Fibroblast of lung (primary cell): ENCODE results near the gene XYLB. TPM values are rescaled to one million over a fixed set of nuclear protein-coding genes. Genes with fewer than 3 reads are reported as not detected.
"Not testable (repeated sequence)": the region's sequence is repeated elsewhere in the genome, so short reads cannot be mapped to it uniquely, and the experiment has no call there.

Experiments used
- DNase-seq, 2 donors: peaks; one replicate each; pipeline versions ENCODE4 v3.0.0 to v3.0.0-alpha.2; 2010; ENCODE audit warnings: low read depth in 2 of 2
- H2AFZ ChIP-seq: 2 replicates; pipeline ENCODE4 v1.5.1; 2012; ENCODE audit warnings: low read length, control low read depth, inconsistent platforms
- H3K27ac ChIP-seq: 2 replicates; pipeline ENCODE4 v1.5.1; 2011; ENCODE audit warnings: low read length, control low read depth; ENCODE audit not compliant: insufficient read depth
- H3K27me3 ChIP-seq: 2 replicates; pipeline ENCODE4 v1.5.1; 2011; ENCODE audit warnings: mild to moderate bottlenecking, low read length; ENCODE audit not compliant: control insufficient read depth, insufficient read depth
- H3K36me3 ChIP-seq: 2 replicates; pipeline ENCODE4 v1.5.1; 2011; ENCODE audit warnings: low read length; ENCODE audit not compliant: control insufficient read depth, insufficient read depth
- H3K4me1 ChIP-seq: 2 replicates; pipeline ENCODE4 v1.5.1; 2011; ENCODE audit warnings: low read length; ENCODE audit not compliant: control insufficient read depth, insufficient read depth; ENCODE audit errors: extremely low read depth
- H3K4me2 ChIP-seq: 2 replicates; pipeline ENCODE4 v1.5.1; 2011; ENCODE audit warnings: low read length, control low read depth; ENCODE audit not compliant: insufficient read depth; ENCODE audit errors: extremely low read depth
- H3K4me3 ChIP-seq, 4 experiments: fragments of 200-600 bp in 1 of 4; sonication (generic) in 1 of 4; replicated peaks in 1 of 4; 2 replicates each; pipeline ENCODE4 v1.5.1; 2011 to 2016; ENCODE audit warnings: low read length in 4 of 4, low read depth in 3 of 4, mild to moderate bottlenecking in 3 of 4, control low read depth in 2 of 4, inconsistent platforms in 1 of 4, mixed read lengths in 1 of 4; ENCODE audit not compliant: insufficient read depth in 1 of 4; ENCODE audit errors: control extremely low read depth in 1 of 4
- H3K79me2 ChIP-seq: 2 replicates; pipeline ENCODE4 v1.5.1; 2012; ENCODE audit warnings: mild to moderate bottlenecking, low read length, inconsistent platforms; ENCODE audit not compliant: control insufficient read depth, insufficient read depth
- H3K9ac ChIP-seq: 2 replicates; pipeline ENCODE4 v1.5.1; 2011; ENCODE audit warnings: mild to moderate bottlenecking, low read length, control low read depth; ENCODE audit not compliant: insufficient read depth
- H3K9me3 ChIP-seq: 2 replicates; pipeline ENCODE4 v1.5.1; 2012; ENCODE audit warnings: low read depth, low read length; ENCODE audit not compliant: control insufficient read depth, insufficient read depth
- H4K20me1 ChIP-seq: 2 replicates; pipeline ENCODE4 v1.5.1; 2011; ENCODE audit warnings: low read length; ENCODE audit not compliant: control insufficient read depth, insufficient read depth; ENCODE audit errors: extremely low read depth
- CTCF ChIP-seq, 2 donors: IDR thresholded peaks in 1 of 2; conservative IDR thresholded peaks in 1 of 2; 1 replicate in 1 of 2; 2 replicates in 1 of 2; pipeline ENCODE4 v1.5.1; 2011 to 2012; ENCODE audit warnings: low read length in 2 of 2, control low read depth in 1 of 2, inconsistent platforms in 1 of 2, low read depth in 1 of 2, mild to moderate bottlenecking in 1 of 2
- EZH2 ChIP-seq: IDR thresholded peaks from 2 replicates; pipeline ENCODE4 v1.5.1; 2012; ENCODE audit warnings: low read length, control low read depth, mild to moderate bottlenecking; ENCODE audit errors: missing control alignments
- polyA plus RNA-seq, 2 donors: library from polyadenylated mRNA; depleted of rRNA in 1 of 2; stranded (reverse) in 1 of 2; unstranded in 1 of 2; fragments of >200 nt; gene quantifications; 2 replicates each; pipeline ENCODE4 v1.2.1, GENCODE V29; 2011 to 2012; ENCODE audit warnings: missing spikeins in 1 of 2
- total RNA-seq: library from RNA; depleted of rRNA; stranded (reverse); fragments of >200 nt; gene quantifications from 2 replicates; pipeline ENCODE4 v1.2.1, GENCODE V29; 2014

Gene XYLB
- total and polyA plus RNA-seq, 2 donors (not counting 1 experiment from before 2014, with no cell fraction given) = 2.2 to 5.1 TPM

GRCh38 chr3:38411591-38411990, 65.0 kb downstream of the XYLB start:
- H3K9ac ChIP-seq = no peak overlapping the region
- no peaks in the 10 kb centered on the region for H3K9me3 ChIP-seq
- TF ChIP-seq EZH2 (no peak), CTCF (conservative IDR thresholded peaks at IDR 0.05 in 1 of 2, IDR thresholded peaks at IDR 0.05 in 1 of 2; ENCODE audit: low read depth in 1 of 2, low read length in 2 of 2) (no peak)
- H3K4me3 ChIP-seq = no peak overlapping the region
- H2AFZ ChIP-seq = no peak overlapping the region
- H3K27ac ChIP-seq = no peak overlapping the region
- H3K36me3 ChIP-seq = no peaks in the 10 kb centered on the region
- no peaks in the 10 kb centered on the region for H3K4me1 ChIP-seq
- no peak overlapping the region for H3K4me2 ChIP-seq
- DNase-seq = no peak
- no peaks in the 10 kb centered on the region for H4K20me1 ChIP-seq
- H3K79me2 ChIP-seq = no peaks in the 10 kb centered on the region
- H3K27me3 ChIP-seq = no peaks in the 10 kb centered on the region

GRCh38 chr3:38420758-38421157, 74.2 kb downstream of the XYLB start:
- not testable (repeated sequence) for H2AFZ ChIP-seq, H3K4me3 ChIP-seq, DNase-seq, H3K9me3 ChIP-seq, H3K4me2 ChIP-seq, H3K27ac ChIP-seq, H3K4me1 ChIP-seq, H3K79me2 ChIP-seq, H3K36me3 ChIP-seq, H4K20me1 ChIP-seq, H3K9ac ChIP-seq, H3K27me3 ChIP-seq

GRCh38 chr3:38421679-38422336, 75.2 kb downstream of the XYLB start:
- DNase-seq = no peak
- Histone ChIP-seq H3K4me1 (no peaks in the 10 kb centered on the region), H3K9me3 (no peaks in the 10 kb centered on the region), H3K9ac (no peak overlapping the region), H3K4me2 (no peak overlapping the region), H3K27me3 (no peaks in the 10 kb centered on the region), H3K79me2 (no peaks in the 10 kb centered on the region), H4K20me1 (no peaks in the 10 kb centered on the region), H2AFZ (no peak overlapping the region), H3K36me3 (no peaks in the 10 kb centered on the region), H3K27ac (no peak overlapping the region), H3K4me3 (no peak overlapping the region)
- TF ChIP-seq EZH2 (no peak), CTCF (conservative IDR thresholded peaks at IDR 0.05 in 1 of 2, IDR thresholded peaks at IDR 0.05 in 1 of 2; ENCODE audit: low read depth in 1 of 2, low read length in 2 of 2) (no peak)

GRCh38 chr3:38426798-38427426, 80.3 kb downstream of the XYLB start:
- not testable (repeated sequence) for H3K27ac ChIP-seq, H3K4me2 ChIP-seq, H3K79me2 ChIP-seq, H3K27me3 ChIP-seq, H3K9ac ChIP-seq, H4K20me1 ChIP-seq, H3K4me3 ChIP-seq, H3K4me1 ChIP-seq, DNase-seq, H2AFZ ChIP-seq, H3K9me3 ChIP-seq, H3K36me3 ChIP-seq

GRCh38 chr3:38432871-38433658, 86.5 kb downstream of the XYLB start:
- H3K79me2 ChIP-seq, H2AFZ ChIP-seq, DNase-seq, H4K20me1 ChIP-seq, H3K9ac ChIP-seq, H3K27ac ChIP-seq, H3K9me3 ChIP-seq, H3K4me2 ChIP-seq, H3K4me1 ChIP-seq, H3K27me3 ChIP-seq, H3K36me3 ChIP-seq, H3K4me3 ChIP-seq: not testable (repeated sequence)
